ENCODE measurements around the gene ANO2. TPM values are rescaled to one million over a fixed set of nuclear protein-coding genes. Genes with fewer than 3 reads are reported as not detected.

Gene ANO2
- polyA plus RNA-seq, 2 donors: 1.3 to 1.4 TPM

DNA sequence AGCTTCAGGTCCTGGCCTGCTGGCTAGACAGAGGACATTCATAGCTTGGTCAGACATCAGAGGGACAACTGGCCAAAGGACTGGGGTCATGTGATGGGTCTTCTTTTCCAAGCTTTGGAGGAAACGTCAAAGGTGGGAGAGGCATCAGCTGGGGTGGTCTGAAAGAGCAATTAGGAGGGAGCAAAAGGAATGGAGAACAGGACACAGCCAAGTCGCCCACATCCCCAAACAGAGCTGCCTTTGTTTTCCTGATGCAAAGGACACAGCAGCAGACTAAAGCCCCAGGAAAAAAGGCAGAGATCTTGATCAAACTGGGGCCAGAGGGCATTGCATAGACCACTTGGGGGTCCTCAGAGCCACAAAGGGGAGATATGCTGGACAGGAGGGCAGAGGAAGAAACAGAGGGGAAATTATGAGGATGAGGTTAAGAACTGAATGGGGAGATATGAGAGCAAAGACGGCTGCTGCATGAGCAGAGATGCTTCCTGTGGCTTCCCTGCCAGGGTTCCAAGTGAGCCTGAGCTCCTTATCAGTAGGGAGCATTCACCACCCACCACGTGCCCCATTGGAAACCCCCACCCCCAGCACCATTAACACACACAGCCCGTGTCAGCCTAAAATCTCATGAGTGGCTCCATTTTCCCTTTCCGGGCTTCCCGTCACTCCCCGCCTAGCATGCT lies 62.4 kb downstream of the ANO2 start:
- H3K9me3 ChIP-seq (ENCODE audit: control insufficient read depth in 2 of 2, insufficient read depth in 1 of 2, low read depth in 1 of 2, low read length in 1 of 2): no peaks in the 10 kb centered on the region
- WGBS, 2 donors: 49 to 57% methylated on average over 8 of the region's 8 CpGs
- no peak overlapping the region for H3K4me3 ChIP-seq (ENCODE audit: low read depth in 1 of 2, low read length in 2 of 2)

DNA sequence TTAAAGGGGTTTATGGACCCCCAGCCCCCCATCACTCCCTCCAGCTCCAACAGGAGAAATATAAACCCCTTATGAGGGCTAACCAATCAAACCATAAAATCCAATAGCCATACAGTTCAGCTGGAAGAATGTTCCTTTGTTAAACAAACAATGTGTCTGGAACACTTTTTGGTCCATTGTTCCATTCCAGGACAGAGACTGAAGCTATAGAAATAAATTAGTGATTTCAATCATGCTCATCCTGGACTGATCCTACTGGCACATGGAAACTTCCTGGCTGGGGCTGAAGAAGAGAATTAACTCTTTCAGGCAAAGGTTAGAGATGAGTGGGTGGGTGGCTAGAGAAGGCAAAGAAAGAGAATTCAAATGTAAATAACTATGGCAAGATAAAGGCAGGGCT lies 63.4 kb downstream of the ANO2 start:
- H3K27me3 ChIP-seq (ENCODE audit: control insufficient read depth in 1 of 2, insufficient read depth in 2 of 2, low read length in 2 of 2): peaks cover 0 to 7% of the 10 kb centered on the region in 2 donors
- H3K36me3 ChIP-seq (ENCODE audit: control insufficient read depth in 2 of 2, insufficient read depth in 2 of 2, low read length in 1 of 2): no peaks in the 10 kb centered on the region
- no peak overlapping the region for H3K27ac ChIP-seq (ENCODE audit: low read depth in 2 of 2, low read length in 1 of 2)
- H3K9me3 ChIP-seq (ENCODE audit: control insufficient read depth in 2 of 2, insufficient read depth in 1 of 2, low read depth in 1 of 2, low read length in 1 of 2): no peaks in the 10 kb centered on the region
- no peaks in the 10 kb centered on the region for H3K4me1 ChIP-seq (ENCODE audit: control insufficient read depth in 2 of 2, insufficient read depth in 2 of 2, low read length in 1 of 2)
- no peak overlapping the region for H3K4me3 ChIP-seq (ENCODE audit: low read depth in 1 of 2, low read length in 2 of 2)

More for the DNA sequence above, 62.4 kb downstream of the ANO2 start:
- Histone ChIP-seq H3K4me1 (ENCODE audit: control insufficient read depth in 2 of 2, insufficient read depth in 2 of 2, low read length in 1 of 2) (no peaks in the 10 kb centered on the region), H3K27me3 (ENCODE audit: control insufficient read depth in 1 of 2, insufficient read depth in 2 of 2, low read length in 2 of 2) (peaks cover 0 to 7% of the 10 kb centered on the region in 2 donors), H3K27ac (ENCODE audit: low read depth in 2 of 2, low read length in 1 of 2) (no peak overlapping the region), H3K36me3 (ENCODE audit: control insufficient read depth in 2 of 2, insufficient read depth in 2 of 2, low read length in 1 of 2) (no peaks in the 10 kb centered on the region)

DNA sequence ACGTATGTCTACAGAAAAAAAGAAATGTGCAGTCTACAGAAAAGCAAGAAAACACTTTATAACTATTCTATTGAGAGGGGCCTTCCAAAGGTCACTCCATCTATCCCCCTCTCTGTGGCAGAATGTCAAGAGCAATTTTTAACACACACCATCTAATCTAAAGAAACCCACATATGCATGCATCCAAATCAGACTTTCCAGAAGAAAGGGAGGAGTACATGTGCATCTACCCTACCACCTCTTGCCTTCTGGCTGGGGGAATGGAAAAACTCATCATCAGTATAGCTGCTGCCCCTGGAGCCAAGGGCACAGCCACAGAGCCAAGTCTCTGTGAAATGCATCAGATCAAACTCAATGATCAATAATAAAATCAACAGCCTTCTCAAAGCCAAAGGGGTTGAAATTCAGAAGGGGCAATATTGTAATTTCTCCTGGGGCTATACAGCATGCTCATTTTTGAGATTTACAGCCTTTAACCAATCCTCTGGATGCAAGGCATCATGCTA lies 63.9 kb downstream of the ANO2 start:
- Histone ChIP-seq H3K27ac (ENCODE audit: low read depth in 2 of 2, low read length in 1 of 2) (no peak overlapping the region), H3K9me3 (ENCODE audit: control insufficient read depth in 2 of 2, insufficient read depth in 1 of 2, low read depth in 1 of 2, low read length in 1 of 2) (no peaks in the 10 kb centered on the region), H3K27me3 (ENCODE audit: control insufficient read depth in 1 of 2, insufficient read depth in 2 of 2, low read length in 2 of 2) (peaks cover 0 to 7% of the 10 kb centered on the region in 2 donors), H3K4me1 (ENCODE audit: control insufficient read depth in 2 of 2, insufficient read depth in 2 of 2, low read length in 1 of 2) (no peaks in the 10 kb centered on the region), H3K36me3 (ENCODE audit: control insufficient read depth in 2 of 2, insufficient read depth in 2 of 2, low read length in 1 of 2) (no peaks in the 10 kb centered on the region), H3K4me3 (ENCODE audit: low read depth in 1 of 2, low read length in 2 of 2) (no peak overlapping the region)
- WGBS, 2 donors: 78 to 89% methylated on average over 1 of the region's 1 CpG

- Histone ChIP-seq H3K4me1 (ENCODE audit: control insufficient read depth in 2 of 2, insufficient read depth in 2 of 2, low read length in 1 of 2) (no peaks in the 10 kb centered on the region), H3K27ac (ENCODE audit: low read depth in 2 of 2, low read length in 1 of 2) (no peak overlapping the region), H3K4me3 (ENCODE audit: low read depth in 1 of 2, low read length in 2 of 2) (no peak overlapping the region), H3K27me3 (ENCODE audit: control insufficient read depth in 1 of 2, insufficient read depth in 2 of 2, low read length in 2 of 2) (no peaks in the 10 kb centered on the region), H3K36me3 (ENCODE audit: control insufficient read depth in 2 of 2, insufficient read depth in 2 of 2, low read length in 1 of 2) (no peaks in the 10 kb centered on the region), H3K9me3 (ENCODE audit: control insufficient read depth in 2 of 2, insufficient read depth in 1 of 2, low read depth in 1 of 2, low read length in 1 of 2) (no peaks in the 10 kb centered on the region)
- 71 to 73% methylated on average over 4 of the region's 4 CpGs for WGBS, 2 donors
These were observed 69.2 kb downstream of the ANO2 start for GRCh38 chr12:5875851-5876250.

DNA sequence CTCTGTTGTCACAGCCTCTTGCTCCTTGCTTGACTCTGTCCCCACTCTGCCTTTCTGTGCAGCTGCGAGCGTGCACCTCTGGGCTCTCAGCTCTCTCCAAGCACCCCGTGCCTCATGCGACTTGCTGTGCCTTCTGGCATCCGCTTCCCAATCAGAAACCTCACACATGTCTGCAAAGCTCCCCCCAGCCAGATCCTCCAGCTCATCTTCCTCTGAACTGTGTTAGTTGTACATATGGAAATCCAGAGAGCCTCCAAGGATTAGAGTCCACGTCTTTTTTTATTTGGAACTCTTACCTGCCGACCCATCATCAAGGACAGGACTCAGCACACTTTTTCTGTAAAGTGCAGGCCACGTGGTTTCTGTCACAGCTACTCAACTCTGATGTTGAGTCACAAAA lies 70.5 kb downstream of the ANO2 start:
- Histone ChIP-seq H3K27ac (ENCODE audit: low read depth in 2 of 2, low read length in 1 of 2) (no peak overlapping the region), H3K9me3 (ENCODE audit: control insufficient read depth in 2 of 2, insufficient read depth in 1 of 2, low read depth in 1 of 2, low read length in 1 of 2) (no peaks in the 10 kb centered on the region), H3K4me1 (ENCODE audit: control insufficient read depth in 2 of 2, insufficient read depth in 2 of 2, low read length in 1 of 2) (no peaks in the 10 kb centered on the region), H3K36me3 (ENCODE audit: control insufficient read depth in 2 of 2, insufficient read depth in 2 of 2, low read length in 1 of 2) (no peaks in the 10 kb centered on the region), H3K4me3 (ENCODE audit: low read depth in 1 of 2, low read length in 2 of 2) (no peak overlapping the region), H3K27me3 (ENCODE audit: control insufficient read depth in 1 of 2, insufficient read depth in 2 of 2, low read length in 2 of 2) (no peaks in the 10 kb centered on the region)
- WGBS, 2 donors: 79 to 89% methylated on average over 8 of the region's 8 CpGs

DNA sequence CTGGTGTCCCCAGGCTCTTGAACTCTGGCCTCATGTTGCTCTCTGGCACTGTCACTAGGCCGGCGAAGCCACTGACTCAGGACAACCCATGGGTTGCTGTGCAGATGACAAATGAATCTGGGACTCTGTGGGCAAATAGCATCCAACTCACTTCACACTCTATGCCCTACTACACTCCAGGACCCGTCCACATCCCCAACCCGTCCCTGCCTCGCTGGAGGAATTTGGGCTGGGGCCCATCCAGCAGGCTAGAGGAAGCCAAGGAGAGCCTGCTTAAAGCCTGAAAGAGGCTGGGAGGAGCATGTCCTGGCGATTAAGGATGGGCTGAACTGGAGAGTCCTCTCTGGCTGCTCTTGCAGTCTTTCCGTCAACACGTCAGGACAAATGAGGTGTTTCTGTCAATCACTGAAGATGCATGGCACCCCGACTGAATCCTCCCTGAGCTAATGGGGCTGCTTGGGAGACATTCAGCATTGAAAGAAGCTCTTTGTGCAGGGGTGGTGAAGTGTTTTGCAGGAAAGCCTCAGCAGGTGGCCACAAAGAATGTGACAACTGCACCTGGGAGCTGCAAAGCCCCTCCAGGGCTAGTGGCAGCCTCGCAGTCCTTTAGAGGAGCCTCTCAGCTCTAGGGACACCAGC lies 71.7 kb downstream of the ANO2 start:
- H3K4me3 ChIP-seq (ENCODE audit: low read depth in 1 of 2, low read length in 2 of 2): no peak overlapping the region
- H3K27me3 ChIP-seq (ENCODE audit: control insufficient read depth in 1 of 2, insufficient read depth in 2 of 2, low read length in 2 of 2): peaks cover 0 to 6% of the 10 kb centered on the region in 2 donors
- WGBS, 2 donors: 63 to 66% methylated on average over 10 of the region's 10 CpGs
- H3K36me3 ChIP-seq (ENCODE audit: control insufficient read depth in 2 of 2, insufficient read depth in 2 of 2, low read length in 1 of 2): no peaks in the 10 kb centered on the region
- no peak overlapping the region for H3K27ac ChIP-seq (ENCODE audit: low read depth in 2 of 2, low read length in 1 of 2)
- H3K9me3 ChIP-seq (ENCODE audit: control insufficient read depth in 2 of 2, insufficient read depth in 1 of 2, low read depth in 1 of 2, low read length in 1 of 2): no peaks in the 10 kb centered on the region
- peaks cover 0 to 3% of the 10 kb centered on the region in 2 donors for H3K4me1 ChIP-seq (ENCODE audit: control insufficient read depth in 2 of 2, insufficient read depth in 2 of 2, low read length in 1 of 2)

GRCh38 chr12:5872745-5873144 lies 72.3 kb downstream of the ANO2 start:
- Histone ChIP-seq H3K36me3 (ENCODE audit: control insufficient read depth in 2 of 2, insufficient read depth in 2 of 2, low read length in 1 of 2) (no peaks in the 10 kb centered on the region), H3K4me1 (ENCODE audit: control insufficient read depth in 2 of 2, insufficient read depth in 2 of 2, low read length in 1 of 2) (peaks cover 0 to 3% of the 10 kb centered on the region in 2 donors), H3K9me3 (ENCODE audit: control insufficient read depth in 2 of 2, insufficient read depth in 1 of 2, low read depth in 1 of 2, low read length in 1 of 2) (no peaks in the 10 kb centered on the region), H3K27ac (ENCODE audit: low read depth in 2 of 2, low read length in 1 of 2) (no peak overlapping the region), H3K4me3 (ENCODE audit: low read depth in 1 of 2, low read length in 2 of 2) (no peak overlapping the region), H3K27me3 (ENCODE audit: control insufficient read depth in 1 of 2, insufficient read depth in 2 of 2, low read length in 2 of 2) (peaks cover 0 to 8% of the 10 kb centered on the region in 2 donors)
- WGBS, 2 donors: 68 to 74% methylated on average over 4 of the region's 4 CpGs

- 77 to 79% methylated on average over 1 of the region's 1 CpG for WGBS, 2 donors
- Histone ChIP-seq H3K9me3 (ENCODE audit: control insufficient read depth in 2 of 2, insufficient read depth in 1 of 2, low read depth in 1 of 2, low read length in 1 of 2) (no peaks in the 10 kb centered on the region), H3K4me3 (ENCODE audit: low read depth in 1 of 2, low read length in 2 of 2) (no peak overlapping the region), H3K27ac (ENCODE audit: low read depth in 2 of 2, low read length in 1 of 2) (no peak overlapping the region), H3K4me1 (ENCODE audit: control insufficient read depth in 2 of 2, insufficient read depth in 2 of 2, low read length in 1 of 2) (peaks cover 0 to 3% of the 10 kb centered on the region in 2 donors), H3K36me3 (ENCODE audit: control insufficient read depth in 2 of 2, insufficient read depth in 2 of 2, low read length in 1 of 2) (no peaks in the 10 kb centered on the region), H3K27me3 (ENCODE audit: control insufficient read depth in 1 of 2, insufficient read depth in 2 of 2, low read length in 2 of 2) (peaks cover 0 to 8% of the 10 kb centered on the region in 2 donors)
These were observed 73.3 kb downstream of the ANO2 start for GRCh38 chr12:5871741-5872140.

- H3K27me3 ChIP-seq (ENCODE audit: control insufficient read depth in 1 of 2, insufficient read depth in 2 of 2, low read length in 2 of 2): peaks cover 0 to 8% of the 10 kb centered on the region in 2 donors
- WGBS, 2 donors: 42 to 43% methylated on average over 3 of the region's 3 CpGs
- H3K36me3 ChIP-seq (ENCODE audit: control insufficient read depth in 2 of 2, insufficient read depth in 2 of 2, low read length in 1 of 2): no peaks in the 10 kb centered on the region
- H3K4me3 ChIP-seq (ENCODE audit: low read depth in 1 of 2, low read length in 2 of 2): no peak overlapping the region
- H3K27ac ChIP-seq (ENCODE audit: low read depth in 2 of 2, low read length in 1 of 2): no peak overlapping the region
- H3K4me1 ChIP-seq (ENCODE audit: control insufficient read depth in 2 of 2, insufficient read depth in 2 of 2, low read length in 1 of 2): peaks cover 0 to 3% of the 10 kb centered on the region in 2 donors
- peaks cover 0 to 3% of the 10 kb centered on the region in 2 donors for H3K9me3 ChIP-seq (ENCODE audit: control insufficient read depth in 2 of 2, insufficient read depth in 1 of 2, low read depth in 1 of 2, low read length in 1 of 2)
These were observed 74.9 kb downstream of the ANO2 start for GRCh38 chr12:5870183-5870582.
